HG03108 (cell line): ENCODE results near the gene ARHGEF37.
"Not testable (repeated sequence)": the region's sequence is repeated elsewhere in the genome, so short reads cannot be mapped to it uniquely, and the experiment has no call there.

Experiments used
- ATAC-seq: cut with Tn5 transposase; IDR thresholded peaks from one replicate; pipeline ENCODE4 v1.9.1; 2021; ENCODE audit warnings: moderate library complexity; ENCODE audit not compliant: unreplicated experiment

Gene ARHGEF37

DNA sequence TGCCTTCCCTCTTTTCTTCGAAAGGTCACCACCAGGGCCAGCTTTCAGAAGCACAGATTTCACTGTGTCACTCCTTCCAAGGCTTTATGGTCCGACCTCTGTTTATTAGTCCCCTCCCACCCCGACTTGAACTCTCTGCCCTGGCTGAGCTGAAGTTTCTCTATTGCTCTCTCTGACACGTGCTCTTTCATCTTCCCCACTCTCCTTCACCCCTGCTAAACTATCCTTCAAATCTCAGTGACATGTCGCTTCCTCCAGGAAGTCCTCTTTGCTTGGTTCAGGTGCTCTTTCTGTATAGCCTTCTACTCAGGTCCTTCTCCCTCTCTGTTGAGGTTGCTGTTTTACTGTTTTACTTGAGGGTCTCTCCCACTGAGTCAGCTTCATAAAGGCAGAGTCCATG, 64.4 kb downstream of the ARHGEF37 start:
- no peak for ATAC-seq

DNA sequence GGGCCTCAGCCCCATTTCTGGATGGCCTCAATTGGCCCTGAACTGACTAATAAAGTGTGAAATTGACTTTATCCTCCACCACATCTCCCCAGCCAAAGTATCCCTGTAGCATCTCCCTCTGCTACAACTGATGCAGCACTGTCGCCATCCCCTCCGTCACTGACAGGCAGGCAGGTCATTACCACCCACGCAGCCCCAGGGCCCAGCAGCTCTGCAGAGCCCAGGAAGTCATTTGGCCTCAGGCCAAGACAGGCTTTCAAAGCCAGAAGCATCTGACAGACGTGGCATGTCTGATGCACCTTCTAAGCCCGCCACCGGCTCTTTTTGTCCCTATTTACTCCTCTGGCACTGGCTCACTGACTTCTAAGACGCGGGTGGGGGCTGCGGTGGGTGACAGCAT, 65.3 kb downstream of the ARHGEF37 start:
- no peak for ATAC-seq

DNA sequence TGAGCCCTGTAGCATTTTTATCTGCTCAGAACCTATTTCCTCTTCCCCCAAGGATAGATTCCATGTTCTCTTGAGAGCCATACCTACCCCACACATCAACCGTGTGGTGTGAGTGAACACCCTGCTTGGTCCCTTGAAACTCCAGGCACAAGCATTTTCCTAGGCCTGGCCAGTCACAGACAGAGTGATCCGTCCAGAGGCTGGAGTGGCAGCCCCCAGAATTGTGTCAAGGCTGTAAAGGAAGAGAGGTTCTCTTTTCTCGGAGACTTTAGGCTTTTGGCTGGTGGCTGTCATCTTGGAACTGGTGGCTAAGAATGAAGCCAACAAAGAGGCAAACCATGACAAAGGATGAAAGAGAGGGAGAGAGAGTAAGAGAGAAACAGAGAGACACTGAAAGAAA, 66.0 kb downstream of the ARHGEF37 start:
- no peak for ATAC-seq

DNA sequence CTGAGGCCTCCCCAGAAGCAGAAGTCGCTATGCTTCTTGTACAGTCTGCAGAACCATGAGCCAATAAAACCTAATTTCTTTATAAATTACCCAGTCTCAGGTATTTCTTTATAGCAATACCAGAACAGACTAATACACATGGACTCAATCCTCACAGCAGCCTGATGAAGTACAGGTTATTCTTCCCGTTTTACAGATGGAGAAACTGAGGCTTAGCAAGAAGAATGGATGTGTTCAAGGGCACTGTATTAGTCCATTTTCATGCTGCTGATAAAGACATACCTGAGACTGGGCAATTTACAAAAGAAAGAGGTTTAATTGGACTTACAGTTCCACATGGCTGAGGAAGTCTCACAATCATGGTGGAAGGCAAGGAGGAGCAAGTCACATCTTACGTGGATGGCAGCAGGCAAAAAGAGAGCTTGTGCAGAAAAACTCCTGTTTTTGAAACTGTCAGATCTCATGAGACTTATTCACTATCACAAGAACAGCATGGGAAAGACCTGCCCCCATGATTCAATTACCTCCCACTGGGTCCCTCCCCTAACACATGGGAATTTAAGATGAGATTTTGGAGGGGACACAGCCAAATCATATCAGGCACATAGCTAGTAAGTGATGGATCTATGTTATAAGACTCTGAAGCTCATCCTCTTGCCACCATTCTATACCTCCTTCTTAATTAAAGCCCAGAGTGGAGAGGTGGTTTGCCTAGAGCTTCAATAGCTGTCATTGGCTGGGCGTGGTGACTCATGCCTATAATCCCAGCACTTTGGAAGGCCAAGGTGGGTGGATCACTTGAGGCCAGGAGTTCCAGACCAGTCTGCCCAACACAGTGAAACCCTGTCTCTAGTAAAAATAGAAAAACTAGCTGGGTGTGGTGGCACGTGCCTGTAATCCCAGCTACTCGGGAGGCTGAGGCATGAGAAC, 67.4 kb downstream of the ARHGEF37 start:
- not testable (repeated sequence) for ATAC-seq

- not testable (repeated sequence) for ATAC-seq
Measured at GRCh38 chr5:149649730-149650129, 68.4 kb downstream of the ARHGEF37 start.

DNA sequence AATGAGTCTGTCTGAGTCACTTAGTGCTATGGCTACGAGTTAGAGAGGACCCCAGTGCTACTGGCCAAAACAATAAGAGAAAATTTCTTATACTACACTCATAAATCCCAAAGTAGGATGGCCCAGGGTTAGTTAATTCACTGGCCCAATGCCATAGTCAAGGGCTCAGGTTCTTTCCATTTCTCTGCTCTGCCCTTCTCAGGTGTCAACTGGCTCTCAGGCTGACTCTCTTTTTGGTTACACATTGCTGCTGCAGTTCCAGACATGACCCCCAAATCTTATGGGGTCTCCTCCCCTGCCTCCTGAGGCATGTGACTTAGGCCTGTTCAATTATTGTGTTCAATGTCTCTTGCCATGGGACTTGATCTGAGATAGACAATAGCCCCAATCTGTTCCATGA, 70.4 kb downstream of the ARHGEF37 start:
- ATAC-seq, result no peak

- no peak for ATAC-seq
Measured at GRCh38 chr5:149652697-149653096, 71.4 kb downstream of the ARHGEF37 start.

- ATAC-seq, result no peak
Measured at GRCh38 chr5:149654231-149654630, 72.9 kb downstream of the ARHGEF37 start.

DNA sequence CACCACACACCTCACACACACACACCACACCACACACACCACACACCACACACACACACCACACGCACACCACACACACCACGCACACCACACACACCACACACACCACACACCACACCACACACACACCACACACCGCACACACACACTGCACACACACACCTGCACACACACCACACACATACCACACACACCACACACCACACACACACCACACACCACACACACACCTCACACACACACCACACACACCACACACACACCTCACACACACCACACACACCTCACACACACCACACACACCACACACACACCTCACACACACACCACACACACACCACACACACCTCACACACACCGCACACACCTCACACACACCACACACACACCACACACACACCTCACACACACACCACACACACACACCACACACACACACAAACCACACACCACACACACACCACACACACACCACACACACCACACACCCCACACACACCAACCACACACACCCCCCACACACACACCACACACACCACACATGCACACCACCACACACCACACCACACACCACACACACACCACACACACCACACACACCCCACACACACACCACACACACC, 73.7 kb downstream of the ARHGEF37 start:
- no peak for ATAC-seq

DNA sequence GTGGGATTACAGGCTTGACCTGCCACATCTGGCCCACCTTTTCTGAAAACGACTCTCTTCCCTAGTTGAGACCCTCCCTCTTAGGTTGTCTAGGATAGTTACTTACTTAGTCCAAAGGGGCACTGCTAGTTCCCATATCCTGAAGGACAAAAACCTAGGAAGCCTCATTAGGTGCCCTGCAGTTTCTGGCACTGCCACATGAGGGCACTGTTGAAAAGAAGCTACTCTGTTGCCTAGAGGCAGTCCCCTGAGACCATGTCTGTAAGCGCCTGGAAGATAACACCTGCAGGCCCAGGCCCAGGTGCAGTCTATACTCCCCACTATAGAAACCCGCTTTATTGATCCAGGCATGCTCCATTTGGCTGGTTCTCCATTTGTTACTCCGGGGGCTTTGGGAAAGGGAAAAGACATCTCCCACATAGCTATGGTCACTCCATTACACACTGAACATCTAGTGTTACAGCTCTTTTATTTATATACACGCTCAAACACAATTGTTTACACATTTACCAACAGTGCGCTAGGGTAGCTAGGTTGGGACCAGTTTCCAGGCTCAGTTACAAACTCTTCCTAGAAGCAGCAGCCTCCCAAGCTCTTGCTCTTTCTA, 75.4 kb downstream of the ARHGEF37 start:
- ATAC-seq, result no peak

DNA sequence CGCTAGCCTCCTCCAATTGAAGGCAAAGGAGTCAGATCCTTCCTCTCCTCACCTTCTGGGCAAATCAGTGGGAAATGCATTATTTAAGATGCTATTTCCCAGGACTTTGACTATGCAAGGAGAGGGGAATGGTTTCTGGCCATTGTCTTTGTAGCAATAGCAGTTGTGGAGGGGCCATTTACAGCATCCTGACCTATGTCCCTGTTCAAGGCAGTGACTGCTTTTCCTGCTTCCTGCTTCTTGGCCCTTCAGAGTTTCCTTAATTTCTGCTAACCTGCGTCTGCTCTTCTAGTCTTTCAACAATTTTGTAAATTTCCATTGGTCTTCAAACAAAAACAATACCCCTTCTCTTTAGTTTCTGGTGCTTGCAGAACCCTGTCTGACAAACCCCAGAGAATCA, 76.0 kb downstream of the ARHGEF37 start:
- ATAC-seq, result no peak

DNA sequence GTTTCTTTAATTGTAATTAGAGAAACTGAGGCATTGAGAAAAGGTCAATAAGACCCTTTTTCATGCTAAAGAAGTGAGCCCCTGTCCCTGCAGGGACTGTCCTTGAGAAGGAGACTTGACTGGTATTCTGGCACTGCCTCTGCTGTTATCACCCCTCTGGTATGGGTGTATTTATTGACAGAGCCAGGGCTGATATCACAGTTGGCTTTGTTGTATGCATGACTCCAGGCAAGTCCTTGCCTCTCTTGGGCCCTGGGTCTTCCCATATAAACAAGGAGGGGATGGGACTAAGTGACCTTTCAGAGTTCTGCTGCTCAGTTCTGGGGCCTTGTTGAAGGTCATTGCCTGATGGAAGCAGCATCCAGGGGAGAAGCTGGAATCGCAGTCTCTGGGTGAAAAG, 77.0 kb downstream of the ARHGEF37 start:
- no peak for ATAC-seq

DNA sequence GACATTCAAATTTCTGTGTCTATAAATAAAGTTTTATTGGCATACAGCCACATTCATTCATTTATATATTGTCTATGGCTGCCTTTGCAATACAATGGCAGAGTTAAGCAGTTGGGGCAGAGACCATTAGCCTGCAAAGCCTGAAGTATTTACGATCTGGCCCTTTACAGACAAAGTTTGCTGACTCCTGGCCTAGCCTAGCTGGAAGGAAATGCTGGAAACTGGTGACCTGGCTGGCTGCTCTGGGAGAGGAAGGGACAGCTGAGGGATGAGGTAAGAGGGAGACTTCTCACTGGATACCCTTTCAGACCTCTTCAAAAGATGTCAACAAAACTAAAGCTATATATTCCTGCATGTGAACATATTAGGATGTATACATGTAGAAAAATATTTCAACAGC, 82.8 kb downstream of the ARHGEF37 start:
- no peak for ATAC-seq

DNA sequence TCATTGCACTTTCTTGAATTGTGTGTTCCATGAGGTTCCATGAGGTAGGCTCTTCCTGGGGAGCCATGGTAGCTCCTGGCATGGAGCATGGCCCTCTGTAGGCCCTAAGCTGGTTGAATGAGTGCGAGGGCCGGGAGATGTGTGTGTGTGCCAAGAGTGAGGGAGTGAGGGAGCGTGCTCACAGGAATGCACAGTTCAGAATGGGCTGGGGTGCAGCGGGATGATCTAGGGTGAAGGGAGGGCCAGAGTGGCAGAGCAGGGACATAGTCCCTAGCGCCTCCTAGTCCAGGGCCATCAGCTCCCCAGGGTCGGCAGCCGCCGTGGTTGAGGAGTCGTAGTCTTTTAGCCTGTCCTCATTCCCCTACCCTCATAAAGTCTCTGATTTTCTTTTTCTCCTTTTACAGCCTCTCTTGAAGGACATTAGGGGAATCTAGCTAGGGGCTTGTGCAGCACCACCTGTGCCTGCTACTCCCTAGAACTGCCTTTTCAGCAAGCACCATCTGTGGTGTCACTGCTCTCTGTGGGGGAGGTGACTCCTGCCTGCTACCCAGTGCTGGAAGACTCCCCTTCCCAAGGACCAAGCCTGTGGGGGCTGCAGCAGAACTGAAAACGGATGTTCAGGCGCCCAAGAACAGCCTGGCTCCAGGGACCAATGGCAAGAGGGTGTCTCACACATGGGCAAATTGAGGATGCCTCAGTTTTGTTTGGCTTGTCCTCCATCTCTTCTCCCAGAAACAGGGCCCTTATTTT, 83.5 kb downstream of the ARHGEF37 start:
- no peak for ATAC-seq

DNA sequence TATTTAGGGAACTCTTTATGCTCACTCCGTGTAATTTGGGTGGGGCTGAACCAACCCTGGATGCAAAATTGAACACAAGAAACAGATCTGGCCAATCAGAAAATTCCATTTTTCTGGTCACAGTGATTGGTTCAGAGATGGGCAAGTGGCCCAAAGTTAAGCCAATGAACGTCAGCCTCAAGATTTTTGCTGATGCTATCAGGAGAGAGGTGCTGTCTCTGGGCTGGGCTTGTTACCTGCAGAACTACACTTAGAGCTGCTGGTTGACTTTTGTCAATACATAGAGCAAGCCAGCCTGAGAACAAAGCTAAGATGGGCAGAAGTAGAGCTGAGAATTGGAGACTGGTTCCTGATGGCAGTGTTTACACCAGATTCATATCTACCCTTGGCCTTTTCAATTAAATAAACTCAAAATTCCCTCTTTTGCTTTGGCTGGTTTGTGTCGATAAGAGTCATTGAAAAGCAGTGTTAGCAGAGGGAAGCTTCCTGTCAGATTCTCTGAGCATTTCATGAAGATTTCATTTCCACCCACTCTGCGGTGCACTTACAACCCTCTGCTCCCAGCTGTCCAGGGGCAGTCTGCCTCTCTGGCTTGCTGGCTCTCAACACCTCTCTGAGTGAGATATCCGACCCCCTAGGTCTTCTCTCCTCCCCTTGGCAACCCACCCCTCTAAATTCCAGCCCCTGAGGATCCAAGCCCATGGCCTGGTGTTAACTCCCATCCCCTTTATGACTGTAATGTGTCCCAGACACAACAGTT, 84.3 kb downstream of the ARHGEF37 start:
- no peak for ATAC-seq

DNA sequence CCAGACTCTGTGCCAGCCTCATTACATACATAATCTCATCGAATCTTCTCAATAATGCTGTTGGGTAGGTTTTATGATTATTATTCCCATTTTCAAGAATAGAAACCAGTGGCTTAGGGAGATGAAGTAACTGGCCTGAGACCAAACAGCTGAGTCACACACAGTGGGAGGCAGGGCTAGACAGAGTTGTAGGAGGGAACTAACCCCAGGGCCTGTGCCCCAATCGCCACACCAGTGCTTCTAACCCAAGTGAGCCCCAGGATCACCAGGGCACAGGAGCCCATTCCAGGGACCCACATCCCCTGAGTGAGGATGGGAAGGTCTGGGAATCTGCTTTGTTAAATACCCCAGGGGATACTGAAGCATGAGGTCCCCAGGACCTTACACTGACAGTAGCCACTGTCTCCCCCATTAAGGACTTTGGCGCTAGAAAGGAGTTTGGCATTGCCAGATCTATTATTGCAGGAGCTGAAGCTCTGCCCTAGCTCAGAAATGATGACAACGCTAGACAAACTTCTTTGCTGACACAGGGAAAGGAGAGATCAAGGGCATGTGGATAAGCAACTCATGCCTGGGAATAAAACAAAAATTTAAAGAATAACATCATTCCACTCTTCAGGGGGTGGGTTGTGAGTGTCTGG, 85.0 kb downstream of the ARHGEF37 start:
- ATAC-seq, result no peak

DNA sequence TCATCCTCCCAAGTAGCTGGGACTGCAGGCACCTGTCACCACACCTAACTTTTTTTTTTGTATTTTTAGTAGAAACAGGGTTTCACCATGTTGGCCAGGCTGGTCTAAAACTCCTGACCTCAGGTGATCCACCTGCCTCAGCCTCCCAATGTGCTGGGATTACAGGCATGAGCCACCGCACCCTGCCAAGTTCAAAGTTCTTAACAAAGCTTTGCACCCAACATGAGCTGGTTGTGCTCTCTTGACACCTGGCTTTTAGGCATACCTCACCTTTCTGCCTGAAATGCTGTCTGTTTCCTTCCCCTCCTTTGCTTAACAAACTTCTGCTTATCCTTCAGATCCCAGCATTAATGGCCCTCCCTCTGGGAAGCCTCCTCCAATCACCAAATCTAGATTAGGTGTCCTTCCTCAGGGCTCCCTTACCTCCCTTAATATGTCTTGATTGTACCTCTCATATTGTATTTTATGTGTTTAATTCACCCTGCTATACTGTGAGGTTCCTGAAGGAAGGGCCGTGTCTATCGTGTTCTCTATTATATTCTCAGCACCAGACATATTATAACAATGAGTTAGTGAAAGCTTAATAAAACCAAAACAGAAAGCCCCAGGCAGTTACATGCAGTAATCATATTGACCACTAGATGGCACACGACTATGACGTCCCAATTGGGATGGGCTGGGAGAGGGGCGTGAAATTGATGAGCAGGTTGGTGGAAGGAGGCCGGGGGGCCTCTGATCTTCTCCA, 86.0 kb downstream of the ARHGEF37 start:
- no peak for ATAC-seq

- ATAC-seq, result no peak
Measured at GRCh38 chr5:149667829-149668330, 86.6 kb downstream of the ARHGEF37 start.

DNA sequence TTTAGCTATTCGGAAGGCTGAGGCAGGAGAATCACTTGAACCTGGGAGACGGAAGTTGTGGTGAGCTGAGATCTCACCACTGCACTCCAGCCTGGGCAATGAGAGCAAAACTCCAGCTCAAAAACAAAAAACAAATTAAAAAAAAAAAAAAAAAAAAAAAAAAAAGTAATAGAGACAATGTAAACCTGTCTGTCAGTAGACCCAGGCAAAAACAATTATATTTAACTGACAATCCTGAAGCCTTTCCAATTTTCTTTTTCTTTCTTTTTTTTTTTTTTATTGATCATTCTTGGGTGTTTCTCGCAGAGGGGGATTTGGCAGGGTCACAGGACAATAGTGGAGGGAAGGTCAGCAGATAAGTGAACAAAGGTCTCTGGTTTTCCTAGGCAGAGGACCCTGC, 88.0 kb downstream of the ARHGEF37 start:
- ATAC-seq, result not testable (repeated sequence)
